ENCODE results near the gene SIDT2.
"Not testable (repeated sequence)": the region's sequence is repeated elsewhere in the genome, so short reads cannot be mapped to it uniquely, and the experiment has no call there.

The SIDT2 gene

DNA sequence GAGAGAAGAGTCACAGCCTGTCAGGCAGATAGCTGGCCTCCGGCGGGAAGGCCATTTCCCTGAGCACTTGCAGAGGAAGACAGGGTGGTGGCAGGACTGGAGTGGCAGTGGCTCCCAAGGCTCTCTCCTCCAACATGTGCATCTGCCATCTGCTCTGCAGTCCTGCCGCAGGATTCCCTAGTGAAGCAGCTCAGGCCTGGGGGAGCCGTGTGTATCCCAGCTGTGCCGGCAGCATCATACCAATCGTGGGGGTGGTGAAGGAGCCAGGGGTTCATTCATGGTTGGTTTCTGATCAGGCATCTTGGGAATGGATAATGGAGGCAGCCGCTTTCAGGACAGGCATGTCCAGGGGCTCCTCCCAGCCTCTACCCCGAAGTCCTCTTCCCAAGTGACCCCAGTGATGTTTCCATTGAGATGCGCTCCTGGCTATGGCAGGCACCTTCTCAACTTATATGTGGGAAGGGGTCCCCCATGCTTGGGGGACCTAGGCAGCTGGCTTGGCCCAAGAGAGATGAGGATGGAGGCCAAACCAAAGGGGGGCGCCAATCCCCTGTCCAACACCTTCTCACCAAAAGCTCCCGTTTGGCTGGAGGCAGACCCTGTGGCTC is 26.8 kb downstream of the SIDT2 start:
- DNase-seq = no peak

DNA sequence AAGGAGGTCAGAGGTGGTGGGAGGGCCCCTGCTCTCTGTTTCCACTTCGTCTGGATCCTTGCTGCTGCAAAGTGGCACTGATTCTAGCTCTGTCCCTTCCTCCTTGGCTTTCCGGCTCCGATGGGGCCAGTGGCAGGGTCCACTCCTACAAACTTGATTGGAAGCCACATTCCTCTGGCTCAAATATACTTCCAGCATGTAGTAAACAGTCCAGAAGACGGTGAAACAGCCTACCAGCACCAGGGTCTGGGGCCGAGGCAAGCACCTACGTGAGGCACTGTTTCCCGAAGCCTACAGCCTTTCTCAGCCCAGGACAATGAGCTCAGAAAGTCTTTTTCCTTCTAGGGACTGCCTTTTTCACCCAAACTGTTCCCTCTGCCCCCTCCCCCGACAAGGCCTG is 27.6 kb downstream of the SIDT2 start:
- not testable (repeated sequence) for DNase-seq

- DNase-seq = not testable (repeated sequence)
Observed at GRCh38 chr11:117206859-117207258, 28.3 kb downstream of the SIDT2 start.

- not testable (repeated sequence) for DNase-seq
Observed at GRCh38 chr11:117207481-117207880, 28.9 kb downstream of the SIDT2 start.

DNA sequence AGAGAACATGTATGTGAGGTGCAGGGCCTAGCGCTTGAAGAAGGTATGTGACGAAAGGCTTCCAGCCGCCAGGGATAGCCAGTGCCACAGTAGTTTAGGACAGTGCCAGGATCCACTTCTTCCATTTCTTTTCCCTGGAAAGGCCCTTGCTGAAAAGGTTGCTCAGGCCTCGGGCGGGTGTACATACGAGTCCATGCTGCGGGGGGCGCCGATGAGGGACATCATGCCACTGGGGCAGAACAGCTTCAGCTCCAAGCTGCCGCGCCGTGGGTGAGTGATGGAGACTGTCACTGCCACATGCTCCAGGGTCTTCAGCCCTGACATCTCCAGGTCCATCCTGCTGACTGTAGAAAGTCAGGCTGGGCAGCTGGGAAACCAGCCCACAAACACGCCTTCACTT is 30.2 kb downstream of the SIDT2 start:
- DNase-seq = not testable (repeated sequence)

GRCh38 chr11:117209351-117210125 is 31.0 kb downstream of the SIDT2 start:
- not testable (repeated sequence) for DNase-seq

- DNase-seq = no peak
Observed at GRCh38 chr11:117210620-117211019, 32.1 kb downstream of the SIDT2 start.

- DNase-seq = no peak
Observed at GRCh38 chr11:117212697-117213355, 34.3 kb downstream of the SIDT2 start.

DNA sequence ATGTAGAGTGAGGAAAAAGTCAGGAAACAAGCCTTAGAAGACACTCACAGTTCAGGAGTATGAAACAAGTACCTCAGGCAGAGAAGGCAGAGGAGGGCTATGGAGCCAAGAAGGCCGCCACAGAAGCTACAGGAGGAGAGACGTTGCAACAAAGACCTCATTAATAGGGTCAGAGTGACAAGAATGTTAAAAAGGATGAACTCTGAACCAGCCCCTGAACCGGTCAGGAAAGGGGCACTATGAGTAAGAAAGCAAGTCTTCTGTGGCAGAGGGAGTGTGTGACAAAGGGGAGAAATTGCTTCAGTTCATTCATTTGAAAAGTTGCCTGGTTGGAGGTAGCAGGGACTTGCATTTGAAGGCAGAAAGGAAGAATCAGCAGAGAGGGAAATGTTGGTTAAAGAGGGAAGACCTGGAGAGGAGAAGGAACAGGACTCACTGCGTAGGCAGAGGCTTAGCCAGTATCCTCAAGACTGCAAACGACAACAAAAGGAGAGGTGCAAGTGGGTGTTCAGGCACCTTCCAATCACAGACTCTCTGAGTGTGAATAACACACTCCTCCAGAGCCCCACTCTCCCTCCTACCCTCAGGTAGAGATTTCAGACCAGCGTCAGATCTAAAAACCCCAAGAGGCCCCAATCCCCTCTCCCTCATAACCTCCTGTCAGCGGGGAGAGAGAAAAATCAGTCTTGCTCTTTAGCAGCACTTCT is 36.0 kb downstream of the SIDT2 start:
- DNase-seq = no peak

DNA sequence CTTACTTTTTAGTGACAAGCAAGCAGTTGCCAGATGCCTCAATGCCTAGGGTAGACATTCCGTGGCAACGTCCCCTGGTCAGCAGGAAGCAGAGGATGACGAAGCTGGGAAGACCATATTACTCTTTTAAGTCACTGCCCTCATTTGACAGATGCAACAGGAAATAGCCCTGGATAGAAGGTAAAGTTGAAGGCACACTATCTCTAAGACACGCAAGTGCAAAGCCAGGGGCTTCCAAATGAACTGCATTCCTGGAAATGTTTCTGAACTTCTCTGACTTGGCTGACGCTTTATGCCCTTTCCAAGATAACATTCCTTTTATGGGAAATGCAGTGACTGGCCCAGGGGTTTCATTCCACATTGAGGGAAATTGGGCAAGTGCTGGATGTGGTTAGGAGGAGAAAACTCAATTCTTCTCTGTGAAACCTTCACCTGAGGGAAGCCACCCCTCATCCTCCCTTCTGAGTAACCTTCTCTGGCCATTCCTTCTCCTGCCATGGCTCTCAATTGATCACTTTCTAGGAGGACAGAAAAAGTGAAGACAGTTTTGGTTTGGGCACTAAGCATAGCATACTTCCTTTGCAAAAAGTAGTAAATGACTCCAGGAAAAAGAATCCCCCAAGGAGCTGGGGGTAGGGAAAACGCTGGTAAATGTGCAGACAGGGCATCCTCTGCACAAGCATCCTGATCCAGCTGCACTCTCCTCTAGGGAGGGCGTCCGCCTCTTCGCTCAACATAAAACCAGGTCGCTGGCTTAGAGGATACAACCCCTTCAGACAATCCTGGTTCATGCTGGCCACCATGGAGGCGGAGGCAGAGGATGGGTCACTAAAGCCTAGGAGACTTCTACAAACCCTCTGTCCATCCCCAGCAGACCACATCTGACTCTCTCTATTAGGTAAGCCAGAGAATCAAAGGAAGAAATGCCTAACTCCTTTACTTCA is 38.9 kb downstream of the SIDT2 start:
- no peak for DNase-seq

GRCh38 chr11:117218133-117218915 is 39.8 kb downstream of the SIDT2 start:
- no peak for DNase-seq

DNA sequence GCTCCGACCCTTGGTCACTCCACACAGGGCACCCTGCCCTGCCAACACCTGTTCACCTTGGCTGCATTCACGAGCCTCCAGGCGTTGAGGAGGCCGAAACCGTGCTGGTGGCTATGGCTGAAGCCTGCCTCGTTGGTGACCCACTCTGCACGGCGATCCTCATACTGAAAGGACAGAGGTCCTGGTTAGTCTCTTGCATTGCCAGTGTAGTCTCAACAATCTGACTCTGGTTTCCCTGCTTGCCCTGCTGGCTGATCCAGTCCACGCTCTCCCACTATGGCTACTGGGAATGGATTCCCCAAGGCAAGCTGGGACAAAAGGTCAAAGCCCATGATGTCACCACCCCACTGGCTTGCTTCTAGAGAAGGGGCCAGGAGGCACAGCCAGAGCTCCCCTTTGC is 40.5 kb downstream of the SIDT2 start:
- no peak for DNase-seq

- no peak for DNase-seq
Observed at GRCh38 chr11:117219455-117219854, 40.9 kb downstream of the SIDT2 start.

- no peak for DNase-seq
Observed at GRCh38 chr11:117219995-117220394, 41.5 kb downstream of the SIDT2 start.

- DNase-seq = no peak
Observed at GRCh38 chr11:117220568-117220967, 42.0 kb downstream of the SIDT2 start.

- peak in 1 of 2 experiments; percentile 35 for DNase-seq
Observed at GRCh38 chr11:117220999-117221774, 42.6 kb downstream of the SIDT2 start.

- DNase-seq = peak; percentile 56 to 58
Observed at GRCh38 chr11:117221775-117222517, 43.4 kb downstream of the SIDT2 start.

GRCh38 chr11:117222991-117223740 is 44.6 kb downstream of the SIDT2 start:
- no peak for DNase-seq
